ENCODE results near the gene YPEL5.
"Not testable (repeated sequence)": the region's sequence is repeated elsewhere in the genome, so short reads cannot be mapped to it uniquely, and the experiment has no call there.

YPEL5 gene

GRCh38 chr2:30146337-30147195 lies at the start of gene YPEL5:
Gene YPEL5 (plus strand): TSS chr2:30147007. CDS start chr2:30156652, 9,645 bp downstream.
- peak; percentile 99 for DNase-seq

DNA sequence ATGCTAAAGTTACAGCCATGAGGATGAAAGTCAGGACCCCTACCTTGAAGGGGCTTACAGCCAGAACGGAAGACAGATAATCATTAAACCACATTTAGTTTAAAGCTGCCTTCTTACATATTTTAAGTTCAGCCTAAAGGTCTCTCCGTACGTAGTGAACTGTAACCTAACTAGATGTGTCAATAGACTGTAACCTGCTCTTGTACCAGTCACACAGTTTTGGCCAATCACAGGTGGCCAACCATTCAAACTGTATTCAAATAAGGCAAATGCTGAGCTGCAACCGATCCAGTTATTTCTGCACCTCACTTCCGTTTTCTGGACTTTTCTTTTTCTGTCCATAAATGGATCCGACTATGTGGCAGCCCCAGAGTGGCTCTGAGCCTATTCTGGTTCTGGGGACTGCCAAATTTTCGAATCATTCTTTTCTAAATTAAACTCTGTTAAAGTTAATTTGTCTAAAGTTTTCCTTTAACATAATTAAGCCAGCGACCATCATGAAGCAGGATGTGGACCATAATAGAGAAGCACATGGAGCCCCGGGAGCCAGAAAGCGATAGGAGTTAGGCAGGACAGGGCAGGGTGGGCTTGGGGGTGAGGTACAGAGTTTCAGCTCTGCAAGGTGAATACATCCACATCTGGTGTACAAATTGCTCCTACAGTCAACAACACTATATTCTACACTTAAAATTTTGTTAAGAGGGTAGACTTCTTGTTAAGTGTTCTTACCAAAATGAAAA lies 48.4 kb upstream of the YPEL5 start:
- no peak for DNase-seq

DNA sequence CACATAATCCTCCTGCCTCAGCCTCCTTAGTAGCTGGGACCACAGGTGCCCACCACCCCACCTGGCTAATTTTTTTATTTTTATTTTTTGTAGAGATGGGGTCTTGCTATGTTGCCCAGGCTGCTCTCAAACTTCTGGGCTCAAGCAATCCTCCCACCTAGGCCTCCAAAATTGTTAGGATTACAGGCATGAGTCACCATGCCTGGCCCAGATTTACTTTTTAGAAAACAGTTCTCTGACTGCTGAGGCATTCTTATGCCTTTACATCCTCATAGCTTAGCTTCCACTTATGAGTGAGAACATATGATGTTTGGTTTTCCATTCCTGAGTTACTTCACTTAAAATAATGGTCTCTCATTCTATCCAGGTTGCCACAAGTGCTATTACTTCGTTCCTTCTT lies 47.4 kb upstream of the YPEL5 start:
- DNase-seq = not testable (repeated sequence)

DNA sequence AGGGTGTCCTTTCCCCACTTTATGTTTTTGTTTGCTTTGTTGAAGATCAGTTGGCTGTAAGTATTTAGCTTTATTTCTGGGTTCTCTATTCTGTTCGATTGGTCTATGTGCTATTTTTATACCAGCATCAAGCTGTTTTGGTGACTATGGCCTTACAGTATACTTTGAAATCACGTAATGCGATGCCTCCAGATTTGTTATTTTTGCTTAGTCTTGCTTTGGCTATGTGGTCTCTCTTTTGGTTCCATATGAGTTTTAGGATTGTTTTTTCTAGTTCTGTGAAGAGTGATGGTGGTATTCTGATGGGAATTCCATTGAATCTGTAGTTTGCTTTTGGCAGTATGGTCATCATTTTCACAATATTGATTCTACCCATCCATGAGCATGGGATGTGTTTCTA lies 46.1 kb upstream of the YPEL5 start:
- DNase-seq = not testable (repeated sequence)

GRCh38 chr2:30104307-30104706 lies 42.5 kb upstream of the YPEL5 start:
- no peak for DNase-seq

GRCh38 chr2:30105556-30105955 lies 41.3 kb upstream of the YPEL5 start:
- no peak for DNase-seq

DNA sequence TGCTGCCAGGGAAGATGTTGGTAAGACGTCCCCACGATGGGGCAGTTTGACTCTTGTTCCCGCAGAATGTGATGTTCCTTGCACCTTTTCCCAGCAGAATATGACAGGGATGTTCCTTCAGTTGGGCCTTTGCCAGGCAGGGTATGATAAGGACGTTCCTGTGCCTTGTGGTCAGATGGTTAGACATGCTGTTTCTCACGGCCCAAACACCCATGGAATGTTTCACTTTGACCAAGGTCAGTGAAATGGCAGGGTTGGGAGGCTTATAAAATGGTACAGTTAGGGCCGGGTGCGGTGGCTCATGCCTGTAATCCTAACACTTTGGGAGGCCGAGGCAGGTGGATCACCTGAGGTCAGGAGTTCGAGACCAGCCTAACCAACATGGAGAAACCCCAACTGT lies 40.3 kb upstream of the YPEL5 start:
- DNase-seq = no peak

- DNase-seq = no peak
Measured at GRCh38 chr2:30108192-30108591, 38.6 kb upstream of the YPEL5 start.

GRCh38 chr2:30108851-30109250 lies 38.0 kb upstream of the YPEL5 start:
- DNase-seq = no peak

- DNase-seq = no peak
Measured at GRCh38 chr2:30109856-30110255, 37.0 kb upstream of the YPEL5 start.

DNA sequence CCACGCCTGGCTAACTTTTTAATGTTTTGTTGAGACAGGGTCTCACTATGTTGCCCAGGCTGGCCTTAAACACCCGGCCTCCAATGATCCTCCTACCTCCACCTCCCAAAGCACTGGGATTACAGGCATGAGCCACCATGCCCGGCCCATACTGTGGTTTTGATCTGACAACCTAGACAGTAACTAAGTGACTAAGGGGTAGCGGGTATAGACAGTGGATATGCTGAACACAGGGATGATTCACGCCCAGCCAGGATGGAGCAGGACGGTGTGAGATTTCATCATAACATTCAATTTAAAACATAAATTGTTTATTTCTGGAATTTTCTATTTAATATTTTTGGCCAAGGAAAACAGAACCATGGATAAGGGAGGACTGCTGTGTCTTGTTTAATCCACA lies 36.0 kb upstream of the YPEL5 start:
- DNase-seq = no peak

- DNase-seq = not testable (repeated sequence)
Measured at GRCh38 chr2:30111186-30111585, 35.6 kb upstream of the YPEL5 start.

DNA sequence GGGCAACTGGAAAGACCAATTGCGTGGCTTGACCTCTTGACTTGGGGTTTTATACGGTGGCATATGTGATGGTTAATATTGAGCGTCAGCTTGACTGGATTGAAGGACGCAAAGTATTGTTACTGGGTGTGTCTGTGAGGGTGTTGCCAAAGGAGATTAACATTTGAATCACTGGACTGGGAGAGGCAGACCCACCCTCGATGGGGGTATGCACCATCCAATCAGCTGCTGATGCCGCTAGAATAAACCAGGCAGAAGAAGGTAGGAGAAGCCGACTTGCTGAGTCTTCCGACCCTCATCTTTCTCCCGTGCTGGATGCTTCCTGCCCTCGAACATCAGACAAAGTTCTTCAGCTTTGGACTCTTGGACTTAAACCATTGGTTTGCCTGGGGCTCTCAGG lies 34.2 kb upstream of the YPEL5 start:
- no peak for DNase-seq

- DNase-seq = no peak
Measured at GRCh38 chr2:30113617-30114293, 33.1 kb upstream of the YPEL5 start.

GRCh38 chr2:30115141-30115980 lies 31.4 kb upstream of the YPEL5 start:
- peak; percentile 55 for DNase-seq

DNA sequence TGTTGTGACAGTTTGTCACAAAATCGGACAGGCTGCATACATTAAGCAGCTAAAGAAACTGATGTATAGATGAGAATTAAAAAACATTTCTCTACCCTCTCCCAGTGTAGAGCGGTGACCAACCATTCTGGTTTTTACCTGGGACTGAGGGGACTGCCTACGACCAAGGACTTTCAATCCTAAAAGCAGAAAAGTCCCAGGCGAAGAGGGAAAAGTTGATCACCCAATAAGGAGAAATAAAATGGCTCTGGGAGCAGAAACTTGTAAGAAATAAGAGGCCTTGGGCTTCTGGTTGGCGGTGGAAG lies 30.9 kb upstream of the YPEL5 start:
- no peak for DNase-seq

- DNase-seq = no peak
Measured at GRCh38 chr2:30122362-30122761, 24.4 kb upstream of the YPEL5 start.

- DNase-seq = no peak
Measured at GRCh38 chr2:30127016-30127893, 19.6 kb upstream of the YPEL5 start.

DNA sequence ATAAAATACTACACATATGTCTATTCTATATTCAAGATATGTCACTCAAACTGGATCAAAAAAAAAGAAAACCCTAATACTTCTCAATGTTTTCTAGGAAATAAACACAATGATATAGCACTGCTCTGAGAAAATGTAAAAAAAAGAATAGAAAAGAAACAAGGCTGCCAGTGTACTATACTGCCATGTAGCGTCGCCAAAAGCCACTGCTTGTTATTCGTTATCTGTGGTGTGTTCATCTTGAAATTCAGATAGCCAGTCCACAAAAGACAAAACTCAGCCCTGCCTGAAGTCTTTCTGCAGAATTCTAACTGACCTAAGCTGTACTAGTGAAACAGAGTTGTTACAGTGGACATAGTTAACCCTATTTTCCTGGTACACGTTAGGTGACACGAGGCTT lies 12.2 kb upstream of the YPEL5 start:
- DNase-seq = no peak

- no peak for DNase-seq
Measured at GRCh38 chr2:30135541-30135940, 11.3 kb upstream of the YPEL5 start.

- DNase-seq = no peak
Measured at GRCh38 chr2:30136764-30137444, 9.9 kb upstream of the YPEL5 start.

All from stimulated activated CD4-positive, alpha-beta T cell treated with anti-CD3 and anti-CD28 coated beads, Interleukin-4, amount 100 ng/mL, for 24 hours (primary cell).